ENCODE results near the gene ARID3A.

- TF ChIP-seq MXI1 (IDR thresholded peaks at IDR 0.05; ENCODE audit: borderline replicate concordance, low read depth, low read length) (no peak), RAD21 (IDR thresholded peaks at IDR 0.05; ENCODE audit: low read length) (no peak), NFE2L2 (IDR thresholded peaks at IDR 0.05; ENCODE audit: low read depth, low read length) (no peak), RFX5 (IDR thresholded peaks at IDR 0.05; ENCODE audit: low read depth, low read length) (no peak), SMC3 (IDR thresholded peaks at IDR 0.05; ENCODE audit: low read depth, low read length) (no peak), FOS (IDR thresholded peaks at IDR 0.05; ENCODE audit: low read depth, low read length) (no peak), POLR2A (IDR thresholded peaks at IDR 0.05; ENCODE audit: low read depth, low read length) (no peak), CEBPB (IDR thresholded peaks at IDR 0.05; ENCODE audit: low read depth, low read length) (no peak), MAFK (IDR thresholded peaks at IDR 0.05; ENCODE audit: low read depth, low read length) (no peak), CHD1 (IDR thresholded peaks at IDR 0.05; ENCODE audit: low read depth, low read length) (no peak)
- TF ChIP-seq, protein P1, sequence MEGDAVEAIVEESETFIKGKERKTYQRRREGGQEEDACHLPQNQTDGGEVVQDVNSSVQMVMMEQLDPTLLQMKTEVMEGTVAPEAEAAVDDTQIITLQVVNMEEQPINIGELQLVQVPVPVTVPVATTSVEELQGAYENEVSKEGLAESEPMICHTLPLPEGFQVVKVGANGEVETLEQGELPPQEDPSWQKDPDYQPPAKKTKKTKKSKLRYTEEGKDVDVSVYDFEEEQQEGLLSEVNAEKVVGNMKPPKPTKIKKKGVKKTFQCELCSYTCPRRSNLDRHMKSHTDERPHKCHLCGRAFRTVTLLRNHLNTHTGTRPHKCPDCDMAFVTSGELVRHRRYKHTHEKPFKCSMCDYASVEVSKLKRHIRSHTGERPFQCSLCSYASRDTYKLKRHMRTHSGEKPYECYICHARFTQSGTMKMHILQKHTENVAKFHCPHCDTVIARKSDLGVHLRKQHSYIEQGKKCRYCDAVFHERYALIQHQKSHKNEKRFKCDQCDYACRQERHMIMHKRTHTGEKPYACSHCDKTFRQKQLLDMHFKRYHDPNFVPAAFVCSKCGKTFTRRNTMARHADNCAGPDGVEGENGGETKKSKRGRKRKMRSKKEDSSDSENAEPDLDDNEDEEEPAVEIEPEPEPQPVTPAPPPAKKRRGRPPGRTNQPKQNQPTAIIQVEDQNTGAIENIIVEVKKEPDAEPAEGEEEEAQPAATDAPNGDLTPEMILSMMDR (conservative IDR thresholded peaks at IDR 0.05; ENCODE audit: low read depth, low read length), result no peak
- TF ChIP-seq, protein P2, sequence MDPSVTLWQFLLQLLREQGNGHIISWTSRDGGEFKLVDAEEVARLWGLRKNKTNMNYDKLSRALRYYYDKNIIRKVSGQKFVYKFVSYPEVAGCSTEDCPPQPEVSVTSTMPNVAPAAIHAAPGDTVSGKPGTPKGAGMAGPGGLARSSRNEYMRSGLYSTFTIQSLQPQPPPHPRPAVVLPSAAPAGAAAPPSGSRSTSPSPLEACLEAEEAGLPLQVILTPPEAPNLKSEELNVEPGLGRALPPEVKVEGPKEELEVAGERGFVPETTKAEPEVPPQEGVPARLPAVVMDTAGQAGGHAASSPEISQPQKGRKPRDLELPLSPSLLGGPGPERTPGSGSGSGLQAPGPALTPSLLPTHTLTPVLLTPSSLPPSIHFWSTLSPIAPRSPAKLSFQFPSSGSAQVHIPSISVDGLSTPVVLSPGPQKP (IDR thresholded peaks at IDR 0.05; ENCODE audit: borderline replicate concordance, low read depth, low read length), result no peak
These were observed 48.9 kb downstream of the ARID3A start for GRCh38 chr19:974564-975257.

All from IMR-90 (cell line).